Thymus (tissue), 11 donors: Measurements from ENCODE around the gene MYO5B. TPM values are rescaled to one million over a fixed set of nuclear protein-coding genes. Genes with fewer than 3 reads are reported as not detected.
A peak's percentile ranks its signal among the peaks of the same experiment; 100 is the strongest.

Source experiments
- DNase-seq, 9 donors: peaks; one replicate each; pipeline ENCODE4 v3.0.0-alpha.2; 2013; ENCODE audit warnings: low spot score in 9 of 9, low read depth in 6 of 9, missing footprints in 1 of 9
- H3K27ac ChIP-seq, 2 donors: one replicate each; pipeline ENCODE4 v1.5.1; 2013; ENCODE audit warnings: control low read depth in 1 of 2, low read depth in 1 of 2, low read length in 1 of 2, mild to moderate bottlenecking in 1 of 2, moderate library complexity in 1 of 2
- H3K27me3 ChIP-seq, 2 donors: one replicate each; pipeline ENCODE4 v1.5.1; 2013; ENCODE audit warnings: low read length in 1 of 2; ENCODE audit not compliant: control insufficient read depth in 2 of 2, insufficient read depth in 1 of 2
- H3K36me3 ChIP-seq, 2 donors: one replicate each; pipeline ENCODE4 v1.5.1; 2013; ENCODE audit warnings: low read length in 1 of 2, mild to moderate bottlenecking in 1 of 2, moderate library complexity in 1 of 2; ENCODE audit not compliant: control insufficient read depth in 2 of 2, insufficient read depth in 2 of 2
- H3K4me1 ChIP-seq, 2 donors: one replicate each; pipeline ENCODE4 v1.5.1; 2013; ENCODE audit warnings: low read length in 2 of 2; ENCODE audit not compliant: control insufficient read depth in 2 of 2, insufficient read depth in 2 of 2
- H3K4me3 ChIP-seq, 2 donors: one replicate each; pipeline ENCODE4 v1.5.1; 2013; ENCODE audit warnings: low read length in 2 of 2, control low read depth in 1 of 2, mild to moderate bottlenecking in 1 of 2
- H3K9me3 ChIP-seq, 2 donors: one replicate each; pipeline ENCODE4 v1.5.1; 2013; ENCODE audit warnings: low read length in 1 of 2, mild to moderate bottlenecking in 1 of 2; ENCODE audit not compliant: control insufficient read depth in 2 of 2, insufficient read depth in 1 of 2
- WGBS: extraction: QIAGEN DNeasy Blood & Tissue Kit; methylation state at CpG from one replicate; pipeline ENCODE4 v1.1.7; 2013; 5-methylcytosine and 5-hydroxymethylcytosine counted together
- polyA plus RNA-seq: library from polyadenylated mRNA; stranded (reverse); fragments of 200-250 nt; gene quantifications from one replicate; pipeline ENCODE4 v1.2.3, GENCODE V29; 2013
- total RNA-seq: library from RNA; stranded (reverse); fragments of 120-200 nt; gene quantifications from one replicate; pipeline ENCODE4 v1.2.4, GENCODE V29; 2013
- donor health status: healthy.

Gene MYO5B
- total and polyA plus RNA-seq, 2 donors, result 6.2 to 11.1 TPM

GRCh38 chr18:49920731-49921130 is 274.2 kb downstream of the MYO5B start:
- Histone ChIP-seq H3K27me3 (peaks cover 0 to 19% of the 10 kb centered on the region in 2 donors), H3K4me1 (no peaks in the 10 kb centered on the region), H3K27ac (no peak overlapping the region), H3K4me3 (no peak overlapping the region), H3K9me3 (no peaks in the 10 kb centered on the region), H3K36me3 (no peaks in the 10 kb centered on the region)
- no peak for DNase-seq
- 35% methylated on average over 6 of the region's 6 CpGs for whole genome bisulfite sequencing

- WGBS, result 93% methylated on average over 5 of the region's 5 CpGs
- Histone ChIP-seq H3K4me1 (no peaks in the 10 kb centered on the region), H3K36me3 (no peaks in the 10 kb centered on the region), H3K4me3 (no peak overlapping the region), H3K27ac (no peak overlapping the region), H3K9me3 (no peaks in the 10 kb centered on the region), H3K27me3 (peaks cover 0 to 15% of the 10 kb centered on the region in 2 donors)
- DNase-seq, result no peak
Observed at GRCh38 chr18:49917742-49918141, 277.2 kb downstream of the MYO5B start.

DNA sequence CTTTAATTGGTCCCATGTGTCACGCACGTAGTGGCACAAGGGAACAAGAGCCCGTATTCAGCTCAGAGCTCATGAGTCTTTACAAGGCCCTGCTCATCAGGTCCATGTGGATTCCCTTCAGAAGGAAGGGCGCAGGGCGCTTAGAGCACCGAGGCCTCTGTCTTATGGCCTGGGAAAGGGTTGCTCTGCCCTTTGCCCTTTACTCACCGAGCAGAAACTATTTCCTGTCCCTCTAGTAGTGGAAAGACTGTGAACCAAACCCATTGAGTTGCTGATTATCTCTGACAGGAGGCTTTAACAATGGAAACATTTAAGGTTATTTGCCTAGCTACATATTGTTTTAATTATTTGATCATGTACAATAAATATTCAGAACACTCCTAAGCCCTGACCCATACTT is 279.6 kb downstream of the MYO5B start:
- no peak overlapping the region for H3K4me3 ChIP-seq
- H3K27ac ChIP-seq, result no peak overlapping the region
- DNase-seq, result no peak
- no peaks in the 10 kb centered on the region for H3K4me1 ChIP-seq
- WGBS, result 81% methylated on average over 7 of the region's 7 CpGs
- peaks cover 0 to 1% of the 10 kb centered on the region in 2 donors for H3K27me3 ChIP-seq
- no peaks in the 10 kb centered on the region for H3K9me3 ChIP-seq
- H3K36me3 ChIP-seq, result no peaks in the 10 kb centered on the region

- 89% methylated on average over 3 of the region's 3 CpGs for WGBS
- DNase-seq, result no peak
- Histone ChIP-seq H3K27me3 (no peaks in the 10 kb centered on the region), H3K4me3 (no peak overlapping the region), H3K4me1 (no peaks in the 10 kb centered on the region), H3K36me3 (no peaks in the 10 kb centered on the region), H3K9me3 (no peaks in the 10 kb centered on the region), H3K27ac (no peak overlapping the region)
Observed at GRCh38 chr18:49913221-49913620, 281.7 kb downstream of the MYO5B start.

DNA sequence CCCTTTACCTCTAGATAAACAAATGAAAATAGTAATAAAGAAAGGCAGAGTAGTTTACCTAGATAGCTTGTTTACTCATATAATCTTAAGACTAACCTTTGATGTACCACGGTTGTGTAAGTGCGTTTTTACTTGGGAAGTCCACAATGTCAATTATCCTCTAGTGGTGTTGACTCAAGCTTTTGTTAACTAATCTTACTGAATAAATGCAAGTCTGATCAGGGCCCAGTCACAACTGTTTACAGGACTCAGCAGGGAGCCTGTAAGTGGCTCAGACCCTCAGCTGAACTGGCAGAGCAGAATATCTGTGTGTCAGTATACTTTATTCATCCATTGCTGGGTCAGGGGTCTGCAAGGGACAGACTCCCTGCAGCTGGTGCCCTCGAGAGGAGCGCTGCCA is 283.5 kb downstream of the MYO5B start:
- DNase-seq, result no peak
- no peak overlapping the region for H3K4me3 ChIP-seq
- no peak overlapping the region for H3K27ac ChIP-seq
- no peaks in the 10 kb centered on the region for H3K4me1 ChIP-seq
- no peaks in the 10 kb centered on the region for H3K36me3 ChIP-seq
- H3K9me3 ChIP-seq, result no peaks in the 10 kb centered on the region
- WGBS, result 68% methylated on average over 4 of the region's 4 CpGs
- H3K27me3 ChIP-seq, result no peaks in the 10 kb centered on the region

GRCh38 chr18:49910986-49911385 is 284.0 kb downstream of the MYO5B start:
- WGBS, result 89% methylated on average over 2 of the region's 2 CpGs
- no peak overlapping the region for H3K4me3 ChIP-seq
- no peak overlapping the region for H3K27ac ChIP-seq
- H3K27me3 ChIP-seq, result no peaks in the 10 kb centered on the region
- no peaks in the 10 kb centered on the region for H3K36me3 ChIP-seq
- H3K4me1 ChIP-seq, result no peaks in the 10 kb centered on the region
- no peaks in the 10 kb centered on the region for H3K9me3 ChIP-seq
- DNase-seq, result no peak

DNA sequence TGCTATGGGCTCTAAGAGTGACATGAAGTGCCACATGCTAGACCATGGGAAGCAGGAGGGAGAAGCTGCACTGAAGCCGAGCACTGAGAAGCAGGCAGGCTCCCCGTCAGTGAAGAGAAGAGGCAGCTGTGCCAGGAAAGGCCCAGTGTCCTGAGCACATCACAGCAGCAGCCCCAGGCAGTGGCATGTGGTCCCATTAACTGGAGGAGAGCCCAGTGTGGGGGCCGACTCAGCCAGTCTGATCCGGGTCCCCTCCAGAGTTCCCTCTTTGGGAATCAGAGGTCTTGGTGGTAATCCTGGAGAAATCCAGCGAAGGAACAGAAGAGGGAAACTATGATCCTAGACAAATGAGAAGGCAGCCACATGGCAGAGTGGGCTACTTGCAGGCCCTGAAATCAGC is 284.9 kb downstream of the MYO5B start:
- Histone ChIP-seq H3K9me3 (no peaks in the 10 kb centered on the region), H3K27me3 (no peaks in the 10 kb centered on the region), H3K27ac (no peak overlapping the region), H3K36me3 (no peaks in the 10 kb centered on the region), H3K4me1 (no peaks in the 10 kb centered on the region), H3K4me3 (no peak overlapping the region)
- WGBS, result 88% methylated on average over 5 of the region's 5 CpGs
- no peak for DNase-seq

DNA sequence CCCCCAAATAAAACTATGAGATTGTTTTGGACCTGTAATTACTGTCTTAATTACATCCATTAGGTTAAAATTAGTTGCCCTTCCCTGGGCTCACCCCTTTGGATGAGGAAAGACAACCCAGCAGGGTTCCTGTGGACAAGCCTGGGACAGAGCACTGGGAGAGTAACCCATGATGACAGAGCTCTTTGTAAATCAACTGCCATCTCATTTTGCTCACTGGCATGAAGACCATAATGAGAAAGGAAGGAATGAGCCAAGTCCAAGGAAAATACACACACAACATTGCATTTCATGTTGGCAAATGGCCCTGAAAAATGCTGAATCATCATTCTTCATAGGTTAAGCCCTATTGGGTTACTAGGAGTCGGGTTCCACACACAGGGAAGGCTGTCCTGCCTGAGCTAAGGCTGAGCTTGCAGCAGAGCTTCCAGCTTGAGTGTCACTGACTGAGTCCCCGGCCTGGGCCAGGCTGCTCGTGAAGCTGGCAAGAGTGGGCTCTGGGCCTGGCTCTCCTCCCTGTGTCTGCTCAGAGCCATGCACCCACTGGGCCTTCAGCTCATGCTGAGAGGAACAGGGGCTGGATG is 287.5 kb downstream of the MYO5B start:
- peak in 1 of 9 donors; percentile 18 for DNase-seq
- H3K27ac ChIP-seq, result no peak overlapping the region
- H3K27me3 ChIP-seq, result no peaks in the 10 kb centered on the region
- 77% methylated on average over 3 of the region's 3 CpGs for WGBS
- no peaks in the 10 kb centered on the region for H3K9me3 ChIP-seq
- H3K4me1 ChIP-seq, result no peaks in the 10 kb centered on the region
- no peaks in the 10 kb centered on the region for H3K36me3 ChIP-seq
- H3K4me3 ChIP-seq, result no peak overlapping the region

DNA sequence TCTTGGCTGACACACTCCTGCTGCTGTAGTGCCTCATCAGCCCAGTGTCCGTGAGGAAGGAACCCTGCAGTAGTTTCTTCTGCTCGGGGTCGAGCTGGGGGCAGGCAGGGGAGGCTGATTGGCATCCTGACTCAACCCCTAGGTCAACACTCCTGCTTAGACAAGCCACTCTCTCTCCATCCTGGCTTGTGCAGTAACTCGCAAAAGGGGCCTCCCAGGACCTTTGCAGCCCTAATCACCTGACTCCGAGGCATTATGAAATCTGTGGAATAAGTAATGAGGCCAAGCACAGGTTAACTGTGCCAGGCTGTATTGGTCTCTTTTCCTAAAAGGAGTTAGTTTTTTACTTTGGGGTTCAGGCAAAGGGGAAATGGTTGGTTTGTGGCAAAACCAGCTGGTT is 289.2 kb downstream of the MYO5B start:
- DNase-seq, result no peak
- no peaks in the 10 kb centered on the region for H3K4me1 ChIP-seq
- H3K9me3 ChIP-seq, result no peaks in the 10 kb centered on the region
- no peak overlapping the region for H3K27ac ChIP-seq
- no peaks in the 10 kb centered on the region for H3K36me3 ChIP-seq
- H3K4me3 ChIP-seq, result no peak overlapping the region
- H3K27me3 ChIP-seq, result no peaks in the 10 kb centered on the region
- 58% methylated on average over 5 of the region's 5 CpGs for WGBS
